Measurements from ENCODE around the gene MAT2A. TPM values are rescaled to one million over a fixed set of nuclear protein-coding genes. Genes with fewer than 3 reads are reported as not detected.
A peak's percentile ranks its signal among the peaks of the same experiment; 100 is the strongest.

The MAT2A gene
- total and polyA plus RNA-seq, 10 donors: 41.3 to 195 (median 133) TPM

DNA sequence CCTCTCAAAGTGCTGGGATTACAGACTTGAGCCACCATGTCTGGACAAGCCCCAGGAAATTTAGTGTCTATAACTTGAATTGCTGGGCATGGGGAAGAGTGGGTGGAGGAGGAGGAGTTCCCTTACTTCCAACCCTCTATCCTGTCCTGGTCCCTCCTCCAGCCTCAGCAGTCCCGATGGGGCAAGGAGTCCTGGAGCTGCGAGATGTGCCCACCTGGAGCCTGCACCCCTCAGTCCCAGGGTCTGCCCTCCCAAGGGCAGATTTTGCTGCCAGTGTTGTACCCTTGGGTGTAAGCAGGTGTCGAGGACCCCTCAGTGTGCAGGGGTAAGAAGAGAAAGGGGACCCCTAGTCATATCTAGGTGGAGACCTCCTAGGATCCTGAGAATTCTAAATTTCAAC lies 41.2 kb downstream of the MAT2A start:
- Histone ChIP-seq H3K9me3 (no peaks in the 10 kb centered on the region), H3K27ac (peak overlapping the region in 5 of 8 donors; percentile 77 to 89 (median 86)), H3K4me3 (peak overlapping the region in 2 of 8 donors; percentile 53 to 73), H3K4me1 (peaks cover 19 to 88% (median 63%) of the 10 kb centered on the region in 6 donors), H3K27me3 (replicated peaks in 1 of 7) (peaks cover 0 to 5% (median 0%) of the 10 kb centered on the region in 7 donors), H3K36me3 (peaks cover 0 to 29% (median 5%) of the 10 kb centered on the region in 6 donors)
- intact Hi-C loops (cut with DNase I; ENCODE audit: low total_unique reads): no loop called here
- peak; percentile 44 for DNase-seq
- TF ChIP-seq POLR2AphosphoS5 (IDR thresholded peaks at IDR 0.05) (no peak), POLR2A (IDR thresholded peaks at IDR 0.05) (no peak)
- TF ChIP-seq, protein P1, sequence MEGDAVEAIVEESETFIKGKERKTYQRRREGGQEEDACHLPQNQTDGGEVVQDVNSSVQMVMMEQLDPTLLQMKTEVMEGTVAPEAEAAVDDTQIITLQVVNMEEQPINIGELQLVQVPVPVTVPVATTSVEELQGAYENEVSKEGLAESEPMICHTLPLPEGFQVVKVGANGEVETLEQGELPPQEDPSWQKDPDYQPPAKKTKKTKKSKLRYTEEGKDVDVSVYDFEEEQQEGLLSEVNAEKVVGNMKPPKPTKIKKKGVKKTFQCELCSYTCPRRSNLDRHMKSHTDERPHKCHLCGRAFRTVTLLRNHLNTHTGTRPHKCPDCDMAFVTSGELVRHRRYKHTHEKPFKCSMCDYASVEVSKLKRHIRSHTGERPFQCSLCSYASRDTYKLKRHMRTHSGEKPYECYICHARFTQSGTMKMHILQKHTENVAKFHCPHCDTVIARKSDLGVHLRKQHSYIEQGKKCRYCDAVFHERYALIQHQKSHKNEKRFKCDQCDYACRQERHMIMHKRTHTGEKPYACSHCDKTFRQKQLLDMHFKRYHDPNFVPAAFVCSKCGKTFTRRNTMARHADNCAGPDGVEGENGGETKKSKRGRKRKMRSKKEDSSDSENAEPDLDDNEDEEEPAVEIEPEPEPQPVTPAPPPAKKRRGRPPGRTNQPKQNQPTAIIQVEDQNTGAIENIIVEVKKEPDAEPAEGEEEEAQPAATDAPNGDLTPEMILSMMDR (IDR thresholded peaks at IDR 0.05 in 8 of 11, conservative IDR thresholded peaks at IDR 0.05 in 3 of 11): no peak
- 59 to 100% (median 85%) methylated on average over 3 of the region's 3 CpGs for WGBS, 5 donors

DNA sequence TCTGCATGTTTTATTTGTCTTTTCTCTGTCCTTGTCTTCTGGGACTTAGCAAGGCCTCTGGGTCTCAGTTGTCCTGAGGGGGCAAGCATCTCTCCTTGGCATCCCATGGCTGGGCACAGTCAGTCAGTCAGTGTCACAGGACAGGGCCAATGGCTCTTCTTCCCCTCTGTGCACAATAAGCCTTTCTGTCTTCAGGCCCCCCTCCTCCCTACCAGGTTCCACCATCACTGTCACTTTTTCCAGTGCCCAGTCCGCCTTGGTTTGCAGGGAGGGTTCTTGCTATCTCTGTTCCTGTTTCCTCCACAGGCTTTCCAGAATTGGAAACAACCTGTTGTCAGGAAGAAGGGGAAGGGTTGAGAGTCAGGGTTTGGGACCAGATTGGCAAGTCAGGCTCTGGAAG lies 43.5 kb downstream of the MAT2A start:
- 37 to 75% (median 60%) methylated on average over 1 of the region's 1 CpG for WGBS, 5 donors
- H3K4me3 ChIP-seq: no peak overlapping the region
- no peaks in the 10 kb centered on the region for H3K9me3 ChIP-seq
- peak overlapping the region in 4 of 8 donors; percentile 89 to 93 (median 92) for H3K27ac ChIP-seq
- intact Hi-C loops (cut with DNase I; ENCODE audit: low total_unique reads): no loop called here
- H3K36me3 ChIP-seq: peaks cover 0 to 29% (median 5%) of the 10 kb centered on the region in 6 donors
- TF ChIP-seq, protein P1 (IDR thresholded peaks at IDR 0.05 in 8 of 11, conservative IDR thresholded peaks at IDR 0.05 in 3 of 11): no peak
- TF ChIP-seq POLR2A (IDR thresholded peaks at IDR 0.05) (no peak), POLR2AphosphoS5 (IDR thresholded peaks at IDR 0.05) (no peak)
- H3K27me3 ChIP-seq (replicated peaks in 1 of 7): peaks cover 0 to 5% (median 0%) of the 10 kb centered on the region in 7 donors
- DNase-seq: no peak
- peaks cover 33 to 100% (median 80%) of the 10 kb centered on the region in 6 donors for H3K4me1 ChIP-seq

DNA sequence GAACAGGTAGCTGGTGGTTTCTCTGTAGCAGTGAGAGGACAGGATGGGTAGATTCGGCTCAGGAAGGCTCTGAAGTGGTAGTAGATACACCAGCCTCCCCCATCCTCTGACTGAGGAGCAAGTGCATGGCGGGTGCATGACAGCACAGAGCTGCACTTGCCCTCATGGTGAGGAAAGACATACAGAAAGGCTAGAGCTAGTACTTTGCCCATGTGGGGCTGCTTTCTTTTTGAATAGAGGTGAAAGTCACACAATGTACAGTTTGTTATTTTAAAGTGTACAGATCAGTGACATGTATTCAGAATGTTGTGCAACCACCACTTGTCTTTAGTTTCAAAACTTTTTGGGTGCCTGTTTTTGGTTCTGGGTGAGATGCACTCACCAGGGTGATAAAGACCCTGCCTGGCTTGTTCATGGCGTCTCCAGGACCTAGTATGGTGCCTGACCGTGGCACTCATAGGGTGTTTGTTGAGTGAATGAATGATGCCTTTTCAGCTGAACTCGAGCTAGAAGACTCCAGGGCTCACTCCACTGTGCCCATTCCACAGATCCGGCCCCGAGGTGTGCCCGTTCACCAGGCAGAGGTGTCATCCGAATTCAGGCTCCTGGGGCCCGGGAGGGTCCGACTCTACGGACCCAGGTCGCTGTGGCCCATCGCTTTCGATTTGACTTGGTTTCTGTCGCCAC lies 44.8 kb downstream of the MAT2A start:
- WGBS, 5 donors: 19 to 32% (median 21%) methylated on average over 10 to 16 of the region's 16 CpGs
- Histone ChIP-seq H3K9me3 (no peaks in the 10 kb centered on the region), H3K4me1 (peaks cover 43 to 100% (median 84%) of the 10 kb centered on the region in 6 donors), H3K27ac (peak overlapping the region; percentile 83 to 93 (median 88)), H3K27me3 (replicated peaks in 1 of 7) (peaks cover 0 to 5% (median 0%) of the 10 kb centered on the region in 7 donors), H3K4me3 (peak overlapping the region; percentile 39 to 77 (median 58)), H3K36me3 (peaks cover 0 to 29% (median 5%) of the 10 kb centered on the region in 6 donors)
- DNase-seq: no peak
- intact Hi-C loops (cut with DNase I; ENCODE audit: low total_unique reads): no loop called here
- TF ChIP-seq POLR2A (IDR thresholded peaks at IDR 0.05): no peak
- TF ChIP-seq POLR2AphosphoS5 (IDR thresholded peaks at IDR 0.05): peak in 1 of 3 donors; percentile 42

DNA sequence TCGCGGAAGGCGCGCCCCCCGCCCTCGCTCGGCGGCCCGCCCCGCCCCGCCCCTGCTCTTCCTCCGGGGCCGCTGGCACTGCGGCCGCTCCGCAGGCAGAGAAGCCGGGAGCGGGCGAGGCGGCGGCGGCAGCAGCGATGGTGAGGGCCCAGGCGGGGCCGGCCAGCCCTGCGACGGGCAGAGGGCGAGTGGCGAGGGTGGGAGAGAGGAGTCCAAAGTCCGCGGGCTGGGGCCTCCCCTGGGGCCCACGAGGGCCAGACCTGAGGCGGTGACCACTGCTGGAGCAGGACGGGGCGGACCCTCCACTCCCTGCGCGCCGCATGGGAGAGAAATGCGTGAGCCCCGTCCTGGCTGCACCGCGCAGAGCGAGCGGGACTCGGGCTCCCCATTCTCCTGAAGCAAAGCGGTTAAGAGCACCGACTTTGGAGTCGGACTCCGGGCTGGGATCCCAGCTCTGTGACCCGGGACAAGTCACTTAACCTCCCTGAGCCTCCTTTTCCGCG lies 45.4 kb downstream of the MAT2A start, which contains the start of gene VAMP5:
Gene VAMP5 (plus strand): TSS at position 78 of the 503 bp plus-strand sequence. CDS start 60 bp downstream, at position 138.
- H3K27ac ChIP-seq: peak within 1 kb of the TSS; percentile 83 to 93 (median 88)
- peaks cover 43 to 100% (median 82%) of the 10 kb centered on the region in 6 donors for H3K4me1 ChIP-seq
- WGBS, 5 donors: 1 to 10% (median 4%) methylated on average over 27 to 52 of the region's 52 CpGs
- peak; percentile 90 for DNase-seq
- peak within 1 kb of the TSS; percentile 39 to 77 (median 58) for H3K4me3 ChIP-seq
- H3K36me3 ChIP-seq: peaks cover 0 to 29% (median 5%) of the 10 kb centered on the region in 6 donors
- TF ChIP-seq POLR2A (IDR thresholded peaks at IDR 0.05): peak in 1 of 3 donors; percentile 9
- TF ChIP-seq, protein P1 (IDR thresholded peaks at IDR 0.05 in 8 of 11, conservative IDR thresholded peaks at IDR 0.05 in 3 of 11): no peak
- TF ChIP-seq POLR2AphosphoS5 (IDR thresholded peaks at IDR 0.05): peak; percentile 58 to 83 (median 79)
- intact Hi-C loops (cut with DNase I; ENCODE audit: low total_unique reads): no loop called here
- H3K27me3 ChIP-seq (replicated peaks in 1 of 7): peaks cover 0 to 5% (median 0%) of the 10 kb centered on the region in 7 donors
- no peaks in the 10 kb centered on the region for H3K9me3 ChIP-seq
